HG03159 (cell line): ENCODE measurements around the gene FAM199X.
A peak's percentile ranks its signal among the peaks of the same experiment; 100 is the strongest.

Source experiments
- ATAC-seq: cut with Tn5 transposase; IDR thresholded peaks from one replicate; pipeline ENCODE4 v1.9.1; 2021; ENCODE audit warnings: mild to moderate bottlenecking, moderate library complexity; ENCODE audit not compliant: unreplicated experiment

Gene FAM199X

DNA sequence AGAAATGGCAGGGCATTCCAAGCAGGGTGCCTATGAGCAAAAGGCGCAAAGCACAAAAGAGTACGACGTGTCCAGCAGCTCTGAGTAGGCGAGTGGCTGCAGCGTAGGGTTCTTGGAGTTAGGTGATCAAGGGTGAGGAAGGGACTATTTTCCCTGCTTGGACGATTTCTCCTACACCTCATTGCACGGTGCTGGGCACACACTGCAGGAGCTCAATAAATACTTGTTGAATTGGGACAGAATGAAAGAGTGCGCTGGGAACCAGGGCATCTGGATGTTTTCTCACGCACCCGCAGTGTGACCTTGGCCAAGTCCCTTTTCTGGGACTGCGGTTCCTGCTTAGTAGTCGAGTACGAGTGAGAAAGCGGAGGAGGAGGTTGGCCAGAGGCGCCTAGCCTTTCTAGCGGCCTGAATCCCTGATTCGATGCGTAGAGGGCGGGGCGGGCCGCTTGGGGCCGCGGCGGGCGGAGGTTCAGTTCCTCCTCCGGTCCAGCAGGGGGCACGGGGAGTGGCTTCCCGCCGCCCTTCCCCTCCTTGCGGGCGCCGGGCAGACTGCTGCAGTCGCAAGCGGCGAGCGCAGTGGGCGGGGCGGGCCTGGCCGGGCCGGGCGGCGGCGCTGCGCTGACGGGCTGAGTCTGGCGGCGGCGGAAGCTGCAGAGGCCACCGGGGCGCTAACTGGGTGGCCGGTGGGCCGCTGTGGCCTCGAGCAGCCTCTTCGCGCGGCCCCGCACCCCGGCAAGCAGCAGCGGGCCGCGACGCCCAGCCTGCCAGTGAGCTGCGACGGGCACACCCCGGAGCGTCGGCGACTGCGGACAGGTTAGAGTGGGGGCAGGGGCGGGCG lies at the start of gene FAM199X:
TSS of gene FAM199X (plus strand) at position 560 of the 841 bp plus-strand sequence. CDS start 333 bp downstream, outside the sequence.
- peak; percentile 96 for ATAC-seq

DNA sequence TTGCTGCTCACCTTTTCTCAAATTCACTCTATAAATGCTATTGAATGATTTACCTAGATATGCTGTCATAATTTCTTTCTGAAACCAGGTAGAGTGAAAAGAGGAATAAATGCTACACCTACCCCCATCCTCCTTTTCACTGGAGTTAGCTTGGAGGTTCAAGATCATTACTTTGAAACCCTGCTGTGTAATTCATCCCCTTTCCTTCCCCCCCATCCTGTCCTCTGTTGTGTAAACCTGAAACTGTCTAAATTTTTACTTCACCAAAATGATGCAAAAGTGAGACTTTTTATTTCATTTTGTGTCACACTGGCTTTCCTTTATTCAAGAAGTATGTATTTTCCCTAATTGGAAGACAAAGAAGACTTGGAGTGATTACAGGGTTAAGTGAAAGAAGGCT lies 48.5 kb upstream of the FAM199X start:
- ATAC-seq: no peak

DNA sequence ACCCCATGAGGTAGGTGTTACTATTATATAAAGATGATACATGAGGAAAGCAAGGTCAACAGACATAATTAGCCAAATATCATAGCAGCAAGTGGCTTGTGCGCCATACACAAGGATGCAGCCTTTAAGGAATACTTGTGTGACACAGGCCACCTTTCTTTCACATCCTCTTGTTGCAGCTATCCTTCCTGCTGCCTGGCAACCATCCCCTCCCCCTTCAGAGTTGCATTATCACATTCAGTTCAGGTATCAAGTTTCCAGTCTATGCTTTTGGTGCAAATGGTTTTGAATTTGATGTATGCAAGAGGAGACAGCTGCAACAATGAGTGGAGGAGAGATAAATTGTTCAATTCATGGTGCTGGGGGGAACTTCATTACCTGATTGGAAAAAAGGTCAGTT lies 47.5 kb upstream of the FAM199X start:
- no peak for ATAC-seq

DNA sequence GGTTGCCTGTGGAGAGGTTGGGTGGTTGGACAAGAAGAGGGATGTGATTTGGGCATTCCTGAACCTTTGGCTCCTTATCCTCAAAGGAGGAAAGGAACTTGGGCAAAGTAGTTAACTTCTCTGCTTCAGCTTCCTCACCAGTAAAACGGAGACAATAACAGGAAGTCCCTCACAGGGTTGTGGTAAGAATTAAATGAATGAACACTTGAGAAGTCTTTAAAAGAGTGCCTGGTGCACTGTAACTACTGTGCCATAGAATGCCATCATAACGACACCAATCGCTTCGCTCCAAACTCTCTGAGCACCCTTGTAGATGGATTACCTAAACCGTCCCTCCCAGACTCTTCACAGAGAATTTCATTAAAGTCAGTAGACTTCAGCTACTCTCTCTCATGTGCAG lies 43.4 kb upstream of the FAM199X start:
- no peak for ATAC-seq

DNA sequence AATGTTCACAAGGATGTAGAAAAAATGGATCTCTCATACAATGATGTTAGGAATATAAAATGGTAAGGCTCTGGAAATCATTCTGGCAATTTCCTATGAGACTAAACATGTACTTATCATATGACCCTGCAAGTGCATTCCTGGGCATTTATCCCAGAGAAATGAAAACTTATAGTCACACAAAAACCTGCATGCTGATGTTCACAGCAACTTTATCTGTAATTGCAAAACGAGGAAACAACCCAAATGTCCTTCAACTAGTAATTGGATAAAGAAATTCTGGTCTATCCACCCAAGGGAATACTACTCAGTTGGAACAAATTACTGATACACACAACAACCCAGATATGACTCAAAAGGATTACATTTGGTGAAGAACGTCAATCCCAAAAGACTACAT lies 39.4 kb upstream of the FAM199X start:
- ATAC-seq: no peak

DNA sequence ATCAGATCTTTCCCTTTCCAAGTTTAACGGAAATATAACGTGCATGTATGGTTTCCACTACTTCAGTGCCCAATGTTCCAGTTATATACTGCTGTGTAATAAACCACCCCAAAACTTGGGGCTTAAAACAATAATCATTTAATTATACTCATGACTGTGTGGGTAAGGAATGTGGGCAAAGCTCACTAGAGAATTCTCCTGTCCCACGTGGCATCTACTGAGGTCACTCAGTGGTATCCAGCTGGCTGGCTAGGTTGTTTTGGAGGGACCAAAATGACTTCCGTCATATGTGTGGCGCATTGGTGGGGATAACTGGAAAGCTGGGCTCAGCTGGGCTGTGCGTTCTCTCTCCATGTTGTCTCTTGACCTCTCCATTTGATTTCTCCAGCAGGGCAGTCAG lies 35.4 kb upstream of the FAM199X start:
- ATAC-seq: no peak

DNA sequence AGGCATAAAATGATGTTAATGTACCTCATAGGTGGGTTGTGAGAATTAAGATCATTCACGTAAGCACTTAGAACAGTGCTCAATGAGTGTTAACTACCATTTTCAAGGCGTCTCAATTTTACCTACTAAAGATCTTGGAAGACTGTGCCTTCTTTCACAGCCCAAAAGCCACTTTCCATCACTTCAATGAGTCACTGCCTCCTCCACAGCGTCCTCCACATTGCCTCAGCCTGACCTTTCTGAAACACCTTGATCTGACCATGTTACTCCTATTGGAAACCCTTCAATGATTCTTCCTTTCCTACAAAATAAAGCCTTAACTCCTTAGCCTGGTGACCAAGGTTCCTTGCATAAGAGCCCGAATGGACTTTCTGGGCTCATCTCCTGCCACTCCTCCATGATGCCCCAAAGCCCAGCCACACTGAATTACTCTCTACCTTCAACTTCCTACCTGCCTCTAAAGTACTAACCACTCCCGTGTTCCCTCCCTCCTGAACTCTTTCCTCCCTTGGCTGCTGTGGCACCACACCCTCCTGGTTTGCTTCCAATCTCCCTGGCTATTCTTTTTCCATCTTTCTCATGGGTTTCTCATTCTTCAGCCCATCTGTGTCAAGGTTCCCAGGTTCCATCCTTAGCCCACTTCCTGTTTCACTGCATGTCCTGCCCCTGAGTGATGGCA lies 31.5 kb upstream of the FAM199X start:
- no peak for ATAC-seq

DNA sequence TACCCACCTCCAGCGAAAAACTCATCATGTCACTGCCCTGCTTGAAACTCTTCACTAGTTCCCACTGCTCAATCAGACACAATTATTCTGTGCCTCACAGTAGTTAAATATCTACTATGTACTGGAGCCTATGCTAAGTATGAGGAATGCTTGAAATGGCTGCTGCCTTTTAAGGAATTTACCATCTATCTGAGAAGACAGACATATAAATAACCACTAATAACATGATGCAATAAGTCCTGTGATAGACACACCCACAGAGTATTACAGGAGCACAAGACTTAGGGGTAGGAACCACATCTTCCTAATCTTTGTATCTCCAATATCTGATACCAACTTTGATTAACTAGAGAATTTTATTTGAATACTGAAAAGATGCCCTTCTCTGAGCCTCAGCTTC lies 30.6 kb upstream of the FAM199X start:
- ATAC-seq: no peak

DNA sequence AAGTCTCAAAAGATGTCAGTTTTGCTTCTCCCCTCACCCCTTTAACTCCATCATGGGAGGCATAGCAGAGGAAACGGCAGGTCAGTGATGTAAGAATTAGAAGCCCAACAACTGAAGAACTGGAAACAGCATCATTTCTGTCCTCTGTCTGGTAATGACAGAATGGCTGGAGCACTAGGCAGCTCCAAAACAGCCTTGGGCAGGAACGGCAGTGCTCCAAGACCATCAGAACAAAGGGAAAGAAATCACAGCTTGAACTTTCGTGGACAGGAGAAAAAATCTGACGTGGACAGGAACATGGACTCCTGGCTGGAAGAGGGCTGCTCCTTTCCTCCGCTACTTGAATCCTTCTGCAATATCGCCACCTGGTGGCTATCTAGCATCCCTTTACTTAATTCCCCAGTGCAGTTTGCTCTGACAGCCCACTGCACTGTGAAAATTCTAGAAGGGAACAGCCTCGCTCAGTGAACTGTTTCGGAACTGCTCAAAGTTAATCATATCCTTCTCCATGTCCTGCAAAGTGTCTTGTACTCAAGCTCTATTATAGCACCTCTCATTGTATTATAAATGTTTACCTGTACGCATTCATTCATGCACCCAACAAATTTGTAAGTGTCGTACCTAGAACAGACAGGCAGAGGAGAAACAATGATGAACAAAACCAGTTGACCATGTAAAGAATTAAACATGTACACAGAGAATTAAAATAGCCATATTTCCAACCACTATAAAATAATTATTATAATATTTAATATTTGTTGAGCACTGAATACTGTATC lies 29.8 kb upstream of the FAM199X start:
- peak; percentile 82 for ATAC-seq

DNA sequence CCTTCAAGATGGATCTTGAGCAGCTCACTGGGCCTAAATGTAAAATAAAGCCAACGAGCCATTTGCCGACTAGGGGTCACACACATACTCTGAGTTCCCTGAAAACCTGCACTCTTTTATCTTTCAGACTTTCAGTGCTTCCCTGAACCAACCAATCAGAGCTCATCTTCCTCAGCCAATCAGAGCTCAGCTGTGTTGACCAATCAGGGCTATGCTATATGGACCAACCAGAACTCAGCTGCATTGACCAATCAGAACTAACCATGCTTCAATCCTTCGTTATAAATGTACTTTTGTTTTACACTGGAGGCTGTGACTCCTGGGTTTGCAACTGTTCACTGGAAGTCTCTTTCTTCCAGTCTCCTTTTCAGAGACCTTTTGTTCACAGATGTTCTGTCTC lies 28.8 kb upstream of the FAM199X start:
- ATAC-seq: no peak

DNA sequence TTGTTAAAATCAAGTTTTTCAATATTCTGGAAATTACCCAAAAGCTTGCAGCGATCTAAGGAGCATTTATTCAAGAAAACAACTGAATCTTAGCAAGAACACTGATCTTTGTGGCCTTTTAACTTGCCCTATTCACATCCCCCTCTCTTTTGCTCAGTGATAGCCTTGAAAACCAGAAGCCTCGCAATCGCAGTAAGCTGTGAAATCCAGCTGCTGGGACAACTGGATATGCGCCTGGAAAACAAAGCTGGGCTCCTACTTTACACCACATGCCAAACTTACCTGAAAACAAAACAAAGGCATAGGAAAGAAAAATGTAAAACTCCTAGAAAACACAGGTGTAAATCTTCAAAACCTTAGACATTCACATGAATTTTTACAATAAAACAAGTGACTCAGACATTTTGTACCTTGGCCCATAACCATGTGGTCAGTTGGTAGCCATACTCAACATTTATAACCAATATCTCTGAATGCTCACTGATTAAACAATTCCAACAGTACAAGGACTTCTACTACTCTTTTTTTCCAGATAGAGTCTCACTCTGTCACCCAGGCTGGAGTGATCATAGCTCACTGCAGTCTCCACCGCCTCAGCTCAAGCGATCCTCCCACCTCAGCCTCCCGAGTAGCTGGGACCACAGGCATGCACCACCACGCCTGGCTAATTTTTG lies 25.0 kb upstream of the FAM199X start:
- no peak for ATAC-seq

DNA sequence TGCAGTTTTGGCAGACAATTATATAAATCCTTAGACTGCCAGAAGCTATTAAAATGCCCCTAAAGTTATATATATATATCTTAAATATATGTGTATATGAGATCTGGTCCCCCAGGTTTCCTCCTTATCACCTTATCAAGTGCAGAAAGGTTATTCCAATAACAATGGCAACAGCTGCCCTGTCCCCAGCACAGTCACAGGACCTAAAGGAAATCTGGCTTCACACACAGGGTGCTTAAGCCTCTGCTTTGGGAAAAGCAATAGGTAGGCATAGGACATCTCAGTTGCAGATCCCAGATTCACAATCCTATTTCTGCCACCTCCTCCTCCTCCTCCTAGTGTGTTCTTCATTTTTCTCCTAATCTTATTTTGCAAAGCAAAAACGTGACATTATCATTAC lies 15.2 kb upstream of the FAM199X start:
- no peak for ATAC-seq

DNA sequence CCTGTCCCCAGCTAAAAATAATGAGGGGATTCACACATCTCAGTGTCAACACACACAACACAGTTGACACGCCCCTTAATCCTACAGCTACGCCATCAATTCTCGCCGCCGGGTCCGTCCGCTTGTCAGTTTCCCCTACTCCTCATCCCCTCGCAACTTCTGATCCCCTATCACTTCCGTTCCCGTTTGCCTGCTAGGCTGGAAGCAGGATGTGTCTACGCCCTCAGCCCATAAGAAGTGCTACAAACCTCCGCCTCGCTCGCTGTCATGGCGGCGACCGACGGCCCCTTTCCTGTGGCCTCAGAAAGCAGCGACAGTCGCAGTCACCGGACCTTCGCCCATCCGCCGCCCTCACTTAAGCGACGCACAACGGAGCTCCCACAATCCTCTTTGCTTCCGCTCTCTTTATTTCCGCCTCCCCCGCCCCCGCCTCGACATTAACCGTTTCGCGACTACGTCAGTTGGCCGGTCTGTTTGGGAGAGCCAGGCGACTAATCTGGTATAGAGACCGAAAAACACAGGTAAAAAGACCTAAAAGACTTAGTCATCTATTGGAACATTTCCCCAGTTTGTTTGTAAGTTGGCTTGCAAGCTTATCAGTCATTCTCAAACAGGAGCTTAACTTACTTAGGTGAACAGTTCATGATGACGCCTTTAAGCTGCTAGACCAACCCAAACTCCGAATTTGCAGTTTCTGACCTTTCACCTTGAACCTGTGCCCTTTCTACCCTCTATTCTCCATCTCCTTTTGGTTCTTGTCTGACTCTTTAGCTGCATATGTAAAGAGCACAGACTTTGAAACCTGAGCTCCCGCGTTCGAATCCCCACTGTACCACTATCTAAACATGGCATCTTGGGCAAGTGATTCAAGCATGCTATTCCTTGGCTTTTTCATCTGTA lies 9.4 kb upstream of the FAM199X start, which contains the start of gene SLC25A53:
TSS of gene SLC25A53 (minus strand) at position 380 of the 900 bp plus-strand sequence. CDS start 51,752 bp downstream, outside the sequence.
- ATAC-seq: peak; percentile 93

DNA sequence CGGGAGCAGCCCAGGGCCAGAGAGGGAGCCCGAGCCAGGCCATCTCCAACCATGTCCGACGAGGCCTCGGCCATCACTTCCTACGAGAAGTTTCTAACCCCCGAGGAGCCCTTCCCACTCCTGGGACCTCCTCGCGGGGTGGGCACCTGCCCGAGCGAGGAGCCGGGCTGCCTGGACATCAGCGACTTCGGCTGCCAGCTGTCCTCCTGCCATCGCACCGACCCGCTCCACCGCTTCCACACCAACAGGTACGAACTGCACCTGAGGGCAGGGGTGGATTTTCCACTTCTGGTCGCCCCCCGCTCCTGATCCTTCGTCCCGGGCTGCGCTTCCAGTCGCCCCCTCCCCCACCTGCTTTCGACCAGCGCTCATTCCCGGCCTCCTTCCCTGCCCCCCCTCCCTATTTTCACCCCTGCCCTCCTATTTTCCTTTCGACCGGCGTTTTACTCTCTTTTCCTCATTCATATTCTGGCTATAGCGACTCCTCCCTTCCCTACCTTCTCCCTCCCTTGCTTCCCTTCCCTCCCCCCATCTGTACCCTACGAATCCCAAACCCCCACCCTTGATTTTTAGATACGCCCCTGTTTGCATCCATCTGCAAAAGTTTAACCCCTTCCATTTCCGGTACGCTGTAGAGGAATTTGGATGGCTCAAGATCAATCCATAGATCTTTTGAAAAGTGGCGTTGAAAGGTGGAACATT lies 633 bp downstream of the FAM199X start:
- ATAC-seq: peak; percentile 6

DNA sequence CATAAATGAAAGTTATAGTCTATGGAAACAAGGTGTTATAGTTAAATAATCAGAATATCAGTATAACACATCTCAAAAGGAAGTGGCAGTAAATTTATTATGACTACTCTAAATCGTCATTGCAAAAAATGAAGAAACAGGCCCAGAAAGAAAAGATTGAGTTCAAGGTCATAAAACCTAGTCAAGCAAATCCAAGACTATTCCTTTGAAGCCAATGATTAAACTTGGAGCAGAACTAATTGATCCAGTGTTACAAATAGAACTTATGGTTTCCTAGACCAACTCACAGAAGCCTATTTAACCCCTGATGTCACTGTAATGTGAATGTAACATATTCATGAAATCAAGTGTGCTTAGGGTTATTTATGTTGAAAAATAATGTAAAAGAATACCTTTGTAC lies 1.9 kb downstream of the FAM199X start:
- no peak for ATAC-seq

DNA sequence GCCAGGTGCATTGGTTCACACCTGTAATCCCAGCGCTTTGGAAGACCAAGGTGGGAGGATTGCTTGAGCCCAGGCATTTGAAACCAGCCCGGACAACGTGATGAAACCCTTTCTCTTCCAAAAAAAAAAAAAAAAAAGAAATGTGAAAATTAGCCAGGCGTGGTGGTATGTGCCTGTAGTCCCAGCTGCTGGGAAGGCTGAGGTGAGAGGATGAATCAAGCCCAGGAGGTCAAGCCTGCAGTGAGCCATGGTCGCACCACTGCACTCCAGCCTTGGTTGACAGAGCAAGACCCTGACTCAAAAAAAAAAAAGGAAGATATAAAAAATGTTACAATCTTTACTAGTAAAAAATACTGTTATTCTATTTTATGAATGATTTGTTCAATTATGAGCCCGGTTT lies 5.9 kb downstream of the FAM199X start:
- ATAC-seq: no peak

DNA sequence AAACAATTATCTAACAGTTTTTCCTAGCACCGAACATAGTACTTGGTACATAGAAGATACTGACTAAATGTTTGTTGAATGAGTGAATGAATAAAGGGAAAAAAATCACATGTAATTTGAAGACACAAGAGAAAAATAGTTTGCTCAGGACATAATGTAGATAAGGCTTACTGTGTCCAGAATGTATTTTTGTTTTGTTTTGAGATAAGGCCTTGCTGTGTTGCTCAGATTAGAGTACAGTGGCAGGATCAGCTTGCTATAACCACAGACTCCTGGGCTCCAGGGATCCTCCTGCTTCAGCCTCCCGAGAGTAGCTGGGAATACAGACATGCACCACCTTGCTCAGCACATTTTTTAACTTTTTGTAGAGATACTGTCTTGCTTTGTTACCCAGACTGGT lies 6.5 kb downstream of the FAM199X start:
- no peak for ATAC-seq

DNA sequence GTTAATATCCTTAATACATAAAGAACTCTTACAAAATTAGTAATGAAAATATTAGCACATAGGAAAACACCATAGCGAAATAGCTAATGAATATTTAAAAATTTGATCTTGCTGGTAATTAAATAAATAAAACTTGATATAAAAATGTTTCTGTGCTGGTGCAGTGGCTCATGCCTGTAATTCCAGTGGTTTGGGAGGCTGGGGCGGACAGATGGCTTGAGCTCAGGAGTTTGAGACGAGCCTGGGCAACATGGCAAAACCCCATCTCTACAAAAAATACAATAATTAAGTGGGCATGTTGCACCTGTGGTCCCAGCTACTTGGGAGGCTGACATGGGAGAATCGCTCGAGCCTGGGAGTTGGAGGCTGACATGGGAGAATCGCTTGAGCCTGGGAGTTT lies 7.6 kb downstream of the FAM199X start:
- ATAC-seq: no peak

DNA sequence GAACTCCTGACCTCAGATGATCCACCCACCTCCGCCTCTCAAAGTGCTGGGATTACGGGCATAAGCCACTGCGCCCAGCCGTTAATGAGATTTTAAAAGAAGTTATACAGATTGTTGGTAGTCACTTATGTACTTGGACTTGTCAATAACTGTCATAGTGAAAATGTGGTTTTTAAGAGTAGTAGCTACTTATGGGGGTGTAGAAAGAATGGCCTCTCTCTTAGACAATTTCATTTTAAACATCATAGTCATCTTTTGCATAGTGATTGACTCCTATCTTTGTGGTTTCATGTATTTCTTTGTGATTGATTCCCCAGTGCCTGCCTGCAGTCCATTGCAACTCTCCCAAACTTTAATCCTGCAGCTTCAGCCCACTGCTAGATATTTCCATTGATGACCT lies 17.4 kb downstream of the FAM199X start:
- ATAC-seq: no peak
